Lung microvascular endothelial cell (primary cell): ENCODE data around the gene HS3ST5. TPM values are rescaled to one million over a fixed set of nuclear protein-coding genes. Genes with fewer than 3 reads are reported as not detected.
A peak's percentile ranks its signal among the peaks of the same experiment; 100 is the strongest.

Experiments
- DNase-seq, 2 donors: peaks; one replicate each; pipeline versions ENCODE4 v3.0.0 to v3.0.0-alpha.2; 2010; ENCODE audit warnings: low read depth in 2 of 2
- total RNA-seq: library from RNA; depleted of rRNA; stranded (reverse); fragments of >200 nt; gene quantifications from 2 replicates; pipeline ENCODE4 v1.2.1, GENCODE V29; 2014

Gene HS3ST5, protein sequence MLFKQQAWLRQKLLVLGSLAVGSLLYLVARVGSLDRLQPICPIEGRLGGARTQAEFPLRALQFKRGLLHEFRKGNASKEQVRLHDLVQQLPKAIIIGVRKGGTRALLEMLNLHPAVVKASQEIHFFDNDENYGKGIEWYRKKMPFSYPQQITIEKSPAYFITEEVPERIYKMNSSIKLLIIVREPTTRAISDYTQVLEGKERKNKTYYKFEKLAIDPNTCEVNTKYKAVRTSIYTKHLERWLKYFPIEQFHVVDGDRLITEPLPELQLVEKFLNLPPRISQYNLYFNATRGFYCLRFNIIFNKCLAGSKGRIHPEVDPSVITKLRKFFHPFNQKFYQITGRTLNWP
- not detected in 2 replicates for total RNA-seq

DNA sequence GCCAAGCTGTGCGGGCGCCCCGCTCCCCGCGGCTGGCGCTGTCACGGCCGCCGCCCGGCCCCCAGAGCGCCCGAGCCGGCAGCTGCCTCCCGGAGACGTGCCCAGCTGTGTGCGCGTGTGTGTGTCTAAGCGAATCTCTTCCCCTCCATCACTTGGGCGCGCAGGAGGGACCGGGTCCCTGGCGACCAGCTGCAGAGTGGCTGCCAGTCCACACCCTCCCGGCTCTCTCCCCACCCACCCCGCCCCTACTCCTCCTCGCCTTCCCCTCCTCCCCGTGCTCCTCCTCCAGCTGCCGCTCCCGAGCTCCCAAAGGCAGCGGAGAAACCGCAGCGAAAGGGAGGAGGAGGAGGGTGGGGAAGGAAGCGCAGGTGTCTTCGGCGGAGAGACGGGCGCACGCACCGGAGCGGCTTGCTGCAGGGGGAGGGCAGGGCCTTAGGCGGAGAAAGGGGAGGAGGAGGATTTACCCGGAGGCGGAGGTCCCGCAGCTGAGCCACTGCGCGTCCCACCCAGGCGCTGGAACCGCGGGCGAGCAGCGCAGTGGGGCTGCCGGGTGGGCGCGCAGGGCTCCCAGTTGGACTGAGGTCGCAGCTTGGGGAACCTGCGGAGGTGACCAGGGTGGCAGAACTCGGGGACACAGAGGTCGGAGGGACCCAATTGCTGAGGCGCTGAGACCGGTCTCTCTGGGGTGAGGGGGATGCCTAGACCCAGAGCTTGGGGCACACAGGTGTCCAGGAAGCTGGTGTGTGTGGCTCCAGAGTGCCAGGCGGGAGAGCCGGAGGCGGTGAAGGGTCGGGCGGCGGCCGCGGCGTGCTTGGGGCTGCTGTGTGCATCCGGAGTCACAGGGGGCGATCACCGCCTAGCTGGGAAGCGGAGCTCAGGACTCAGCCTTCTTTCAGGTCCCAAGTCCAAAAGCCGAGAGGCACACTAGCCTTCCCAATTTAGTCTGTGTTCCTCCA lies at the start of gene HS3ST5:
TSS of gene HS3ST5 (minus strand) at position 198 of the 956 bp plus-strand sequence. CDS start 280,178 bp downstream, outside the sequence.
- no peak for DNase-seq

GRCh38 chr6:114390176-114390575 lies 47.4 kb upstream of the HS3ST5 start:
- DNase-seq: no peak

DNA sequence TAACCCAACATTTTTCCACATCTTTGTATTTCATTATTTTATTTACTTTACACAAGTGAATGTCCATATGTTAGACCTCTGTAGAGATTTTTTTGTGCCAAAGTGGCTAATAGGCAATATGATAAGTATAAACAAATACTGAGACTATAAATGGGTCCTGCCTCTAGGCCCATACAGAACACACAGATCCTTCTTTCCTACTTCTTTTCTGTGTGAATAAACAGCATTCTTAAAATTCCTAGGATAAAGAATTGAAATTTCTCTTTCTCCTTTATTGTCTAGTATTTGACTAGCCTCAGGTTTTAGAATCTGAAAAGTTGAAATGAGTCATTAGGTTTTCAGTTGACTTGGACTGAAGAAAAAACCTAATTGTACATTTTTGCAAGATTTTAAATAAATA lies 46.3 kb upstream of the HS3ST5 start:
- DNase-seq: no peak

GRCh38 chr6:114382406-114382805 lies 39.6 kb upstream of the HS3ST5 start:
- DNase-seq: no peak

- no peak for DNase-seq
These were observed 35.1 kb upstream of the HS3ST5 start for GRCh38 chr6:114377881-114378280.

DNA sequence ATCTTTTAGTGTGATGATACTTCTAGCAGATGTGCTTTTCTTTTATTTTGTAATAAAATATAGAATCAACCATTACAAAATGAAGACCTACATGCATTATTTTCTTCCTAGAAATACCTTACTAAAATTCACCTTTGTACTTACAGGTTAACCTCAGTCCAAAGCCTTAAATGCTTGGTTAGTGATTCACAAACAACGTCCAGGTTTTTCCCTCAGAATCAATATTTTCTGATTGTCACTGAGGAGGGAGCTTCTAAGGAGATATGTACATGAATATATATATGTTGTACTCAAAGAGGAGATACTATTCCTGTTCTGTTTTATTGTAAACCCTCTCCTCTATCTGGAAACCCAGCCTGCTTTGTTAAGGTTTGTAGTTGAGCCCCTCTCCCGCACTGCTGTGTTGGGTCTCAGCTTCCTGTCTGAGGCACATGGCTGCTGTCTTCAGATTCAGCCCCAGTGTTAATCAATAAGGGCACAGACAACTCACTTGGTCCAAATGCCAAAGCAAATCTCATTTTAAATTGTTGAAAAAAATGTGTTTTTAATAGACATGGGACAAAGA lies 33.9 kb upstream of the HS3ST5 start:
- no peak for DNase-seq

DNA sequence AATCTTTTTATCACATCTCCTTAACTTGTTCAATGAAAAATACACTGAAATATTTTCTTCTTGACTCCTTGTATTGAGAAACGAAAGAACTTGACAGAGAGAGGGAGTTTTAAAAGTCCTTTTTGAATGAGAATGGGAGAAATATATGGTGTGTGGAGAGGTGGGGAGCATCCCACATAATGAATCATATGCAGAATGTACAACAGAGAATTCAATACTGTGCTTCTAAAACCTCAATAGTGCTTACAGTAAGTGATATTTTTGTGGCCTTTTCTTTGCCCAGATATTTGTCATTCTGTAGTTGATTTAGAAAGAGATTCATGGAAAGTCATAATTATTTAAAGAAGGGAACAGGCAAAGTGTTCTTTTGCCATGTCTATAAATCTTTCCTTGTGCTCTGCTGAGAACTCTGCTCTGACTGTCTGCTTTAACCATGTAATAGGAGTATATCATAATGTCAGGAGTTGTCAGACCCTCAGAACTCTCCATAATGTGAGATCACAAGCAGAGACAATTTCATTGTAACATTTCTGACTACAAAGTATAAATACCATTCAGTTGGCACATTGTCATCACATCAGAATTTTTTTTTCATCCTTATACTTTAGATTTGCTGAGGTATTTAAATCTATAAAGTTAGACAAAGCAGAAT lies 32.8 kb upstream of the HS3ST5 start:
- DNase-seq: no peak

- no peak for DNase-seq
These were observed 24.6 kb upstream of the HS3ST5 start for GRCh38 chr6:114367315-114367961.

GRCh38 chr6:114366899-114367298 lies 24.1 kb upstream of the HS3ST5 start:
- no peak for DNase-seq

DNA sequence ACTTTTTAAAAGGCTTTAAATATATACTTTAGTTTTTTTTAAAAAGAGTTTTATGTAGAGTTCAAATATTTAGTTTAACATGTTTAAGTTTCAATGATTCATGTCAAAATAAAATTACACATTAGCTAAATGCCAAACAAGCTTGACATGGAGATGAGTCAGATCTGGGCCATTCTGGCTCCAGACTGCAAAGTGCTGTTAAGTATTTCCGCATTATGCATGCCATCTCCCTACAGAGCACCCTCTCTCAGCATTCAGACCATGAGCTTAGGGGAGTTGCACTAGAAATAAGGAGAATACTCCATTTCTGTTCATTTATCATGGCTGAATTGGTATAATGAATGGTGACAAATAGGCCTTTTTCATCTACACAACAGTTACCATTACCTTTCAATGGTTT lies 21.5 kb upstream of the HS3ST5 start:
- no peak for DNase-seq

DNA sequence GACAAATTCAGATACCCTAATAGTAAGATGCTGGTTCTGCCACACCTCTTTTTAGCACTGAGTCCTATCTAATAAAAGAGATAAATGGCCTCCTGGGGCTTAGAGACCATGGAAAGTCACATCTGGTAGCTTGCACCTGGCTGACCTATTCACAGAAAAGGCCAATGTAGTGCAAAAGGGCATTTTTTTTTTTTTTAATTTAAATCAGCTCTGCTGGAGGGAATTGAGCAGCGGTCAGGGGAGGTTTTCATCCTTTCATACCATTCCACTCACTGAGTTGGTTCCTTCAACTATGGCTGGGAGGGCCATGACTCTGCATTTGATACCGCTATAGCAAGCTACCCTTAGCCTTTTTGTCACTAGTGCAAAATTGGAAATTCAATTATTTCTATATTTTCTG lies 20.1 kb upstream of the HS3ST5 start:
- DNase-seq: no peak

GRCh38 chr6:114362396-114362795 lies 19.6 kb upstream of the HS3ST5 start:
- no peak for DNase-seq

- no peak for DNase-seq
These were observed 18.2 kb upstream of the HS3ST5 start for GRCh38 chr6:114361036-114361435.

GRCh38 chr6:114355300-114355699 lies 12.5 kb upstream of the HS3ST5 start:
- no peak for DNase-seq

GRCh38 chr6:114354482-114354881 lies 11.7 kb upstream of the HS3ST5 start:
- no peak for DNase-seq

DNA sequence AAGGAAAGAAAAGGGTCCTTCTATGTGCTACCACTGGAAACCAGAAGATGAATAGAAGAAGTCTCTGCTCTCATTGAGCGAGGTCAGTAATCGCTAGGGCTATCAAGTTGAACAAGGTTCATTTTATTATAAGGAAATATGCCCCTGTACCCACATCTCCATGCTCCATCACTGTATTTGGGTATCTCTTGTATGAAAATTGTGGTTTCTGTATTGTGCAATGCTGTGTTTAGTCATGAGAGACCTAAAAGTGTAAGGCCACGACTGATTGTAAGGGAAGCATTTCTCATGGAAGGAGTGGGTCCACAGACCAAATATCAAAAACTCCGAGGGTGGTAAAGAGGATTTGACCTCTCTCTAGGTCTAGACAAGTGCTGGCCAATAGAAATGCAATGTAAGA lies 3.6 kb upstream of the HS3ST5 start:
- no peak for DNase-seq

GRCh38 chr6:114344971-114345275 lies 2.1 kb upstream of the HS3ST5 start:
- no peak for DNase-seq

GRCh38 chr6:114344246-114344970 lies 1.6 kb upstream of the HS3ST5 start:
- DNase-seq: peak in 1 of 2 donors; percentile 13

- DNase-seq: no peak
These were observed 940 bp upstream of the HS3ST5 start for GRCh38 chr6:114343782-114344144.

GRCh38 chr6:114342086-114342825 lies 567 bp downstream of the HS3ST5 start:
- DNase-seq: no peak
